ENCODE results near the gene SH2D3A.

SH2D3A gene

GRCh38 chr19:6730153-6730804 lies 37.0 kb downstream of the SH2D3A start:
- TF ChIP-seq CTCF (IDR thresholded peaks at IDR 0.05): no peak

- no peak for TF ChIP-seq CTCF (IDR thresholded peaks at IDR 0.05)
These were observed 37.6 kb downstream of the SH2D3A start for GRCh38 chr19:6729573-6730152.

DNA sequence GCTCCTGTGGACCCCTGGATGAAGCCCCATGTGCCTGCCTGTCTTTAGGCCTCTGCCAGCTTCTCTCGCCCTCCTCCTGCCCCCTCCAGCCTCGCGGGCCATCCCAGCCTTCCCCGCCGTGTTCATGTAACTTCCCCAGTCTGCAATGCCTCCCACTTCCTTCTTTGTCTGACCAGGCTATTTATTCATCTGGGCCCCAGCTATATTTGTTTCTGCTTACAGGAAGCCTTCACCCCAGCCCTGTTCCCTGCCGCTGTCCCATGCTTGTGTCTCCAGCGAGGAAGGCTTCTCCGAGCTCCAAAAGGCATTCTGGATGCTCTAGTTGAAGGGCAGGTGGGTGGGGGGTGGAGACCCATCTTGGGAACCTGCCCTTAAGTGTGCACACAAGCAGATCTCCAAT lies 38.9 kb downstream of the SH2D3A start:
- TF ChIP-seq CTCF (IDR thresholded peaks at IDR 0.05): no peak

GRCh38 chr19:6725513-6726231 lies 41.6 kb downstream of the SH2D3A start:
- TF ChIP-seq CTCF (IDR thresholded peaks at IDR 0.05): no peak

GRCh38 chr19:6724631-6725492 lies 42.4 kb downstream of the SH2D3A start:
- TF ChIP-seq CTCF (IDR thresholded peaks at IDR 0.05): no peak

DNA sequence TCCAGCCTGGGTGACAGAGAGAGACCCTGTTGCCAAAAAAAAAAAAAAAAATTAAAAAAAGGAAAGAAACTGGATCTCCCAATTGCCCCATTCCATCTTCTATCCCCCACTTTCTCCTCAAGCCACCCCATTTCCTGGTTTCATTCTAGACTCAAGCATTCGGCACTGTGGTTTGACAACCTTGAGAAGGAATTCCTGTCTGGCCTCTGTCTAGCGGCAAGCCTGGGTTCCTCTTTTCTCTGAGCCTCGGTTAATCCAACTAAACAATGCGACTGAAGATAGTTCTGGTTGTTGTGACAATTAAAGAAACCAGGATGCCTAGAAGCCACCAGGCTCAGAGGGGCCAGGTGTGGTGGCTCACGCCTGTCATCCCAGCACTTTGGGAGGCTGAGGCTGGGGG lies 43.5 kb downstream of the SH2D3A start:
- no peak for TF ChIP-seq CTCF (IDR thresholded peaks at IDR 0.05)

GRCh38 chr19:6723108-6723618 lies 44.1 kb downstream of the SH2D3A start:
- no peak for TF ChIP-seq CTCF (IDR thresholded peaks at IDR 0.05)
